CD4-positive, alpha-beta T cell (primary cell): ENCODE results near the gene DPP3. TPM values are rescaled to one million over a fixed set of nuclear protein-coding genes. Genes with fewer than 3 reads are reported as not detected.

Experiments
- ATAC-seq: fragments of 200-7000 bp; cut with Tn5 transposase; one replicate; pipeline ENCODE4 v1.10.0; 2022; ENCODE audit warnings: mild to moderate bottlenecking; ENCODE audit not compliant: poor library complexity
- CTCF ChIA-PET: fragments of 350-600 bp; sonication (Branson Sonifier 250); formaldehyde crosslinking; loops from one replicate; lab custom pipeline; 2021; ENCODE audit warnings: antibody characterized with exemption, inconsistent platforms; lab: Charles Lee
- POLR2A ChIA-PET: fragments of 350-600 bp; sonication (Branson Sonifier 250); formaldehyde crosslinking; loops from one replicate; lab custom pipeline; 2021; ENCODE audit warnings: antibody characterized with exemption, inconsistent platforms; lab: Charles Lee
- DNase-seq, 14 experiments: peaks; one replicate each; pipeline ENCODE4 v3.0.0-alpha.2; 2013 to 2020; ENCODE audit warnings: mixed read lengths in 2 of 14
- H3K27ac ChIP-seq, 2 donors: one replicate each; pipeline versions ENCODE4 v1.5.1 to v1.7.0; 2013; ENCODE audit warnings: low read length in 2 of 2, low read depth in 1 of 2, mild to moderate bottlenecking in 1 of 2
- H3K27me3 ChIP-seq, 2 experiments: 1 replicate in 1 of 2; 2 replicates in 1 of 2; pipeline versions ENCODE4 v1.6.1 to v1.7.0; 2013; ENCODE audit warnings: low read length in 2 of 2, control low read depth in 1 of 2, mild to moderate bottlenecking in 1 of 2, moderate library complexity in 1 of 2; ENCODE audit not compliant: insufficient read depth in 2 of 2, control insufficient read depth in 1 of 2
- H3K36me3 ChIP-seq: one replicate; pipeline ENCODE4 v1.6.1; 2013; ENCODE audit warnings: low read length, control low read depth; ENCODE audit not compliant: insufficient read depth
- H3K4me1 ChIP-seq: one replicate; pipeline ENCODE4 v1.6.1; 2013; ENCODE audit warnings: low read length, control low read depth; ENCODE audit not compliant: insufficient read depth
- H3K4me3 ChIP-seq: one replicate; pipeline ENCODE4 v1.5.1; 2013; ENCODE audit warnings: mild to moderate bottlenecking, low read length, moderate library complexity
- H3K9me3 ChIP-seq, 2 experiments: 1 replicate in 1 of 2; 2 replicates in 1 of 2; pipeline versions ENCODE4 v1.6.1 to v1.7.0; 2013; ENCODE audit warnings: low read length in 2 of 2, mild to moderate bottlenecking in 2 of 2, control low read depth in 1 of 2, moderate library complexity in 1 of 2; ENCODE audit not compliant: control insufficient read depth in 1 of 2, insufficient read depth in 1 of 2
- H3K27ac Mint-ChIP-seq: one replicate; pipeline ENCODE4 v1.8.0; 2020; ENCODE audit warnings: mixed read lengths
- H3K27me3 Mint-ChIP-seq: one replicate; pipeline ENCODE4 v1.8.0; 2021; ENCODE audit warnings: mixed read lengths
- H3K36me3 Mint-ChIP-seq: one replicate; pipeline ENCODE4 v1.8.0; 2021; ENCODE audit warnings: low read depth, mixed read lengths
- H3K4me1 Mint-ChIP-seq: one replicate; pipeline ENCODE4 v1.8.0; 2021; ENCODE audit warnings: low read depth, mixed read lengths
- H3K4me3 Mint-ChIP-seq: one replicate; pipeline ENCODE4 v1.8.0; 2020; ENCODE audit warnings: mild to moderate bottlenecking, mixed read lengths
- H3K9me3 Mint-ChIP-seq: one replicate; pipeline ENCODE4 v1.8.0; 2020; ENCODE audit warnings: mixed read lengths
- intact Hi-C, 2 experiments: fragments of 100-400 bp; cut with DNase I in 1 of 2; cut with micrococcal nuclease in 1 of 2; formaldehyde crosslinking; loops; one replicate each; pipeline versions ENCODE4 v1.15.1 to v1.9.0; 2023 to 2025; cut with DNase I, micrococcal nuclease
- total RNA-seq, 174 experiments: library from RNA in 2 of 174; stranded (reverse) in 2 of 174; gene quantifications; one replicate each; pipeline ENCODE4 v1.2.3 and lab custom pipeline; 2021 to 2026
- TF ChIP-seq, protein P1 (sequence below): fragments of 200-600 bp; IDR thresholded peaks from one replicate; pipeline ENCODE4 v1.8.0; 2022; ENCODE audit warnings: antibody characterized with exemption, mild to moderate bottlenecking

The DPP3 gene
- total RNA-seq, 2 experiments from 2014 or later, result 16.9 to 17.7 TPM

DNA sequence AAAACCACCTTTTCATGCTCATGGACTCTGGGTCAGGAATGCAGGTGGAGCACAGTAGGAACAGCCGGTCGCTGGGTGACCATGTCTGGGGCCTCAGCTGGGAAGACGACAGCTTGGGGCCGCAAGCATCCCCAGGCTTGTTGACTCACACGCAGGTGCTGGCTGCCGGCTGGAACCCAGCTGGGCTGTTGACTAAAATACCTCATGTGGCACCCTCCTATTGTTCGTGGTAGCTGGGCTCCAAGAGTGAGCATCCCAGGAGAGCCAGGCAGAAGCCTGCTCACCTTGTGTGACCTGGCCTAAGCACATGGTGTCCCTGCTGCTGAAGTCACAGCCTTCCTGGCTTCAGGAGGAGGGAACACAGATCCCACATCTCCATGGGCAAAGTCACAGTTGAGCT, 9.4 kb downstream of the DPP3 start:
- no peak for ATAC-seq
- Histone ChIP-seq H3K27ac (no peak overlapping the region), H3K36me3 (peaks cover 63% of the 10 kb centered on the region), H3K9me3 (no peaks in the 10 kb centered on the region), H3K4me1 (no peaks in the 10 kb centered on the region), H3K4me3 (no peak overlapping the region), H3K27me3 (no peaks in the 10 kb centered on the region)
- TF ChIP-seq, protein P1, sequence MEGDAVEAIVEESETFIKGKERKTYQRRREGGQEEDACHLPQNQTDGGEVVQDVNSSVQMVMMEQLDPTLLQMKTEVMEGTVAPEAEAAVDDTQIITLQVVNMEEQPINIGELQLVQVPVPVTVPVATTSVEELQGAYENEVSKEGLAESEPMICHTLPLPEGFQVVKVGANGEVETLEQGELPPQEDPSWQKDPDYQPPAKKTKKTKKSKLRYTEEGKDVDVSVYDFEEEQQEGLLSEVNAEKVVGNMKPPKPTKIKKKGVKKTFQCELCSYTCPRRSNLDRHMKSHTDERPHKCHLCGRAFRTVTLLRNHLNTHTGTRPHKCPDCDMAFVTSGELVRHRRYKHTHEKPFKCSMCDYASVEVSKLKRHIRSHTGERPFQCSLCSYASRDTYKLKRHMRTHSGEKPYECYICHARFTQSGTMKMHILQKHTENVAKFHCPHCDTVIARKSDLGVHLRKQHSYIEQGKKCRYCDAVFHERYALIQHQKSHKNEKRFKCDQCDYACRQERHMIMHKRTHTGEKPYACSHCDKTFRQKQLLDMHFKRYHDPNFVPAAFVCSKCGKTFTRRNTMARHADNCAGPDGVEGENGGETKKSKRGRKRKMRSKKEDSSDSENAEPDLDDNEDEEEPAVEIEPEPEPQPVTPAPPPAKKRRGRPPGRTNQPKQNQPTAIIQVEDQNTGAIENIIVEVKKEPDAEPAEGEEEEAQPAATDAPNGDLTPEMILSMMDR, result no peak
- POLR2A ChIA-PET, result no interaction called here
- H3K4me1 Mint-ChIP-seq, result no peaks in the 10 kb centered on the region
- H3K36me3 Mint-ChIP-seq, result peaks cover 61% of the 10 kb centered on the region
- CTCF ChIA-PET, result no interaction called here
- no peak overlapping the region for H3K4me3 Mint-ChIP-seq
- H3K27me3 Mint-ChIP-seq, result no peaks in the 10 kb centered on the region
- peak in 1 of 14 experiments; percentile 3 for DNase-seq
- intact Hi-C loops, result no loop called here
- no peak overlapping the region for H3K27ac Mint-ChIP-seq
- H3K9me3 Mint-ChIP-seq, result no peaks in the 10 kb centered on the region

DNA sequence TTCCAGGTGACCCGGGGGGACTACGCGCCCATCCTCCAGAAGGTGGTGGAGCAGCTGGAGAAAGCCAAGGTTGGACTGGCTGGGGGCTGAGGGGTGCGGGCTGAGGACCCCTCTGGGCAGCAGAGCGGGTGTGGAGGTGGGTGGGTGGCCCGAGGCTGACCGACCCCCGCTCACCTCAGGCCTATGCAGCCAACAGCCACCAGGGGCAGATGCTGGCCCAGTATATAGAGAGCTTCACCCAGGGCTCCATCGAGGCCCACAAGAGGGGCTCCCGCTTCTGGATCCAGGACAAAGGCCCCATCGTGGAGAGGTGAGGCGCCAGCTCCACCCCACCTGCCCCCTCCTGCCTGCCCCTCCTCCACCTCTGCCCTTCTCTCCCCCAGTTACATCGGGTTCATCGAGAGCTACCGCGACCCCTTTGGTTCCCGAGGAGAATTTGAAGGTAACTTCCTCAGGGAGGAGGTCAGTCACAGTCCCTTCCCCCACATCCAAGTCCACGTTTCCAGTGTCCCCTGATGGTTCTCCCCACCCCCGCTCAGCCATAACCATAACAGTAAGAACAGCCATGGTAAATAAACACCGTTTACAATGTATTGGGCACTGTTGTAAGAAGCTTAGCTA, 11.2 kb downstream of the DPP3 start:
- peak in 1 of 14 experiments; percentile 9 for DNase-seq
- H3K9me3 Mint-ChIP-seq, result no peaks in the 10 kb centered on the region
- CTCF ChIA-PET, result no interaction called here

DNA sequence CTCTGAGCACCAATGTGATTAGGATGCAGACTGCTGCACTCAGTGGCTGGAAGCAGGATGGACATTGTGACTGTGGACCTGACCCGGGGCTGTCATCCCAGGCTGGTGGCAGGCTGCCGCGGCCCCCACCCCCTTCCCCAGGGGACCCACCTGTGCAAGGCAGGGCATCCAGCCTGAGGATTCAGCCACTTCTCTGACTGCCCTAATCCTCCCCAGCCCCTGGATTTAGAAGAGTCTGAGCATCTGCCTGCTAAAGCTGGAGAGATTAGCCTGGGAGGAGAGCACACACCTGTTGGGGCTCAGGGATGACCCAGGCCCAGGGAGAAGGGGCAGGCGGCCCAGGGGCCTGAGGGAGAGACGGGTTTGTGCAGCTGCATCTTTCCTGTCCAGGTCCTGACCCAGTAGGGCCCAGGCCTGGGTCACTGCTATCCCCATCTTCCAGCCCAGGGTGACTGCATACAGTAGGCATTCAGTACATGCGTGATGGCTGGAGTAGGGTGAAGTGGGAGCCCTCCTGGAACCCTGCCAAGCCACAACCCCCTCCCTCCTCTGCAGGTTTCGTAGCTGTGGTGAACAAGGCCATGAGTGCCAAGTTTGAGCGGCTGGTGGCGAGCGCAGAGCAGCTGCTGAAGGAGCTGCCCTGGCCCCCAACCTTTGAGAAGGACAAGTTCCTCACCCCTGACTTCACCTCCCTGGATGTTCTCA, 12.1 kb downstream of the DPP3 start:
- POLR2A ChIA-PET, result interaction anchor here (1.2 to 1.4 kb wide), 2 partner anchors 12 kb away, joined by 3 to 5 read pairs; partner anchors contain the start of gene DPP3
- Mint-ChIP-seq H3K27me3 (no peaks in the 10 kb centered on the region), H3K9me3 (no peaks in the 10 kb centered on the region), H3K4me1 (no peaks in the 10 kb centered on the region), H3K36me3 (peaks cover 58% of the 10 kb centered on the region), H3K27ac (no peak overlapping the region), H3K4me3 (no peak overlapping the region)
- ATAC-seq (no peak), DNase-seq (peak in 1 of 14 experiments; percentile 6)
- Histone ChIP-seq H3K4me3 (no peak overlapping the region), H3K27me3 (no peaks in the 10 kb centered on the region), H3K4me1 (no peaks in the 10 kb centered on the region), H3K27ac (no peak overlapping the region), H3K9me3 (no peaks in the 10 kb centered on the region), H3K36me3 (peaks cover 52% of the 10 kb centered on the region)
- intact Hi-C loops, result no loop called here
- CTCF ChIA-PET, result no interaction called here
- TF ChIP-seq, protein P1, result no peak

More for the DNA sequence above, 11.2 kb downstream of the DPP3 start:
- Mint-ChIP-seq H3K4me1 (no peaks in the 10 kb centered on the region), H3K27ac (no peak overlapping the region), H3K27me3 (no peaks in the 10 kb centered on the region), H3K36me3 (peaks cover 59% of the 10 kb centered on the region), H3K4me3 (no peak overlapping the region)
- Histone ChIP-seq H3K4me3 (no peak overlapping the region), H3K9me3 (no peaks in the 10 kb centered on the region), H3K36me3 (peaks cover 56% of the 10 kb centered on the region), H3K27me3 (no peaks in the 10 kb centered on the region), H3K4me1 (no peaks in the 10 kb centered on the region), H3K27ac (no peak overlapping the region)
- intact Hi-C loops, result no loop called here
- TF ChIP-seq, protein P1, result no peak
- POLR2A ChIA-PET, result interaction anchor here (1.4 kb wide), 1 partner anchor 11 kb away, joined by 5 read pairs; the partner anchor contains the start of gene DPP3
- no peak for ATAC-seq
